Neural cell (in vitro differentiated cells): Measurements from ENCODE around the gene ARHGEF19. TPM values are rescaled to one million over a fixed set of nuclear protein-coding genes. Genes with fewer than 3 reads are reported as not detected.

Experiments used
- H2AFZ ChIP-seq: fragments of 200-600, 300-800 bp; sonication (generic), shearing (Covaris generic); 2 replicates; pipeline ENCODE4 v1.6.0; 2014; ENCODE audit warnings: low read depth, mild to moderate bottlenecking, antibody characterized with exemption, low read length, moderate library complexity
- H3F3A ChIP-seq: fragments of 200-600 bp; shearing (Covaris generic); 2 replicates; pipeline ENCODE4 v1.6.1; 2016; ENCODE audit warnings: mild to moderate bottlenecking, moderate library complexity, mixed read lengths, antibody characterized with exemption, low read length; ENCODE audit not compliant: insufficient read depth, poor library complexity, severe bottlenecking
- H3K27ac ChIP-seq: fragments of 200-600, 300-800 bp; sonication (generic), shearing (Covaris generic); 2 replicates; pipeline ENCODE4 v1.5.1; 2014; ENCODE audit warnings: mild to moderate bottlenecking, low read length, moderate library complexity
- H3K27me3 ChIP-seq: fragments of 300-800, 200-600 bp; sonication (generic), shearing (Covaris generic); 2 replicates; pipeline ENCODE4 v1.6.0; 2014; ENCODE audit warnings: mild to moderate bottlenecking, low read depth, low read length, moderate library complexity; ENCODE audit not compliant: insufficient read depth
- H3K36me3 ChIP-seq: fragments of 300-800, 200-600 bp; sonication (generic), shearing (Covaris generic); 2 replicates; pipeline ENCODE4 v1.5.1; 2014; ENCODE audit warnings: mild to moderate bottlenecking, antibody characterized with exemption, low read length, moderate library complexity; ENCODE audit not compliant: insufficient read depth
- H3K4me2 ChIP-seq: fragments of 300-800, 200-600 bp; sonication (generic), shearing (Covaris generic); 2 replicates; pipeline ENCODE4 v1.6.0; 2014; ENCODE audit warnings: mild to moderate bottlenecking, low read length
- H3K4me3 ChIP-seq: fragments of 300-800, 200-600 bp; sonication (generic), shearing (Covaris generic); 2 replicates; pipeline ENCODE4 v1.5.1; 2014; ENCODE audit warnings: mild to moderate bottlenecking, low read length, moderate library complexity
- H3K79me2 ChIP-seq: fragments of 200-600 bp; shearing (Covaris generic); replicated peaks from 2 replicates; pipeline ENCODE4 v1.6.0; 2014; ENCODE audit warnings: mild to moderate bottlenecking, low read length, moderate library complexity; ENCODE audit not compliant: insufficient read depth
- H3K9ac ChIP-seq: fragments of 300-800, 200-600 bp; sonication (generic), shearing (Covaris generic); 2 replicates; pipeline ENCODE4 v1.6.1; 2016; ENCODE audit warnings: mild to moderate bottlenecking, low read length, mixed read lengths
- H3K9me2 ChIP-seq: fragments of 200-600 bp; shearing (Covaris generic); 2 replicates; pipeline ENCODE4 v1.6.1; 2016; ENCODE audit warnings: mild to moderate bottlenecking, low read length, mixed read lengths; ENCODE audit not compliant: insufficient read depth
- H3K9me3 ChIP-seq: fragments of 200-600, 300-800 bp; sonication (generic), shearing (Covaris generic); 2 replicates; pipeline ENCODE4 v1.6.1; 2016; ENCODE audit warnings: mild to moderate bottlenecking, mixed run types, low read length, moderate library complexity, mixed read lengths
- H4K20me1 ChIP-seq: fragments of 200-600 bp; shearing (Covaris generic); 2 replicates; pipeline ENCODE4 v1.6.1; 2016; ENCODE audit warnings: mild to moderate bottlenecking, mixed run types; ENCODE audit not compliant: insufficient read depth
- EP300 ChIP-seq: fragments of 450-650 bp; conservative IDR thresholded peaks from 2 replicates; pipeline ENCODE4 v1.6.1; 2014; ENCODE audit warnings: antibody characterized with exemption, mild to moderate bottlenecking, moderate library complexity; ENCODE audit not compliant: poor library complexity, severe bottlenecking
- EZH2 ChIP-seq: fragments of 200-600, 300-800 bp; shearing (Covaris generic), sonication (generic); IDR thresholded peaks from 2 replicates; pipeline ENCODE4 v1.6.1; 2014; ENCODE audit warnings: antibody characterized with exemption, low read length, borderline replicate concordance, mild to moderate bottlenecking; ENCODE audit not compliant: insufficient read depth, poor library complexity, severe bottlenecking
- MXI1 ChIP-seq: fragments of 450-650 bp; conservative IDR thresholded peaks from 2 replicates; pipeline ENCODE4 v1.6.1; 2014; ENCODE audit warnings: antibody characterized with exemption, mild to moderate bottlenecking; ENCODE audit not compliant: poor library complexity, severe bottlenecking
- POLR2AphosphoS5 ChIP-seq: IDR thresholded peaks from 2 replicates; pipeline ENCODE4 v1.6.1; 2012
- RAD21 ChIP-seq: fragments of 450-650 bp; conservative IDR thresholded peaks from 2 replicates; pipeline ENCODE4 v1.6.1; 2014; ENCODE audit warnings: antibody characterized with exemption, mild to moderate bottlenecking, moderate library complexity
- SMC3 ChIP-seq: fragments of 450-650 bp; conservative IDR thresholded peaks from 2 replicates; pipeline ENCODE4 v1.6.1; 2014; ENCODE audit warnings: antibody characterized with exemption, mild to moderate bottlenecking, moderate library complexity; ENCODE audit not compliant: poor library complexity
- TAF1 ChIP-seq: IDR thresholded peaks from 2 replicates; pipeline ENCODE4 v1.6.1; 2012; ENCODE audit warnings: low read depth
- polyA plus RNA-seq: library from polyadenylated mRNA; depleted of rRNA; stranded (reverse); fragments of >200 nt; gene quantifications from 2 replicates; pipeline ENCODE4 v1.2.3, GENCODE V29; 2014
- TF ChIP-seq, protein P1 (sequence below): fragments of 450-650 bp; IDR thresholded peaks from 2 replicates; pipeline ENCODE4 v1.5.1; 2014; ENCODE audit warnings: antibody characterized with exemption, mild to moderate bottlenecking, moderate library complexity; ENCODE audit not compliant: poor library complexity, severe bottlenecking
- TF ChIP-seq, protein P2 (sequence below): IDR thresholded peaks from 2 replicates; pipeline ENCODE4 v1.6.1; 2012; ENCODE audit warnings: borderline replicate concordance

The ARHGEF19 gene
- polyA plus RNA-seq, 1 donor from 2014 or later = 0.93 TPM

DNA sequence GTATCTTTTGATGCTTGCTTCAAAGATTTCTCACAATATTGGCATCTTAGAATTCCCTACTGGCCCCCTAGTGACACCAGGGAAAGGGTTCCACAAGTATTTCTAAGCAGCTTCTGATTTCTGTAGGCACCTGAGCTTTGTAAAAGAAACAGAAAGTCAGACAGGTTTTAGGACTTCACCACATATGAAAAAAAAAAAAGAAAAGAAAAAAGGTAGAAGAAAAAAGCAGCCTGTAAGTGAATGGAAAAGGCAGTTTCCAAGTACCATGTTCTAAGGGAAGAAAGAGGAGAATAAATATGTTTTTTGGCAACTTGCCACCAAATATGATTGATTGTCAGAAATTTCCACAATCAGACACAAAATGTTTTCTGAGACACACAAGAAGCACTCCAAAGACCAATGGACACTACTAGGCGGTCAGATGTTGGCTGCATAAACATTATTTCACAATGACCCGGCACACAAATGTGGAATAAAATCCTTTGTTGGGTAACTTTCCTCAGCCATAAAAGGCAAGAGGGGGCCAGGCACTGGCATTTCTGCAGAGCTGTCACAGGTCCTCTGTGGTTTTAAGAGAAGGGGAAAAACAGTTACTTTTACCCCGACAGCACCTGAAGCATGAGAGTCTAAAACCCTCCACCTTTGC is 37.3 kb upstream of the ARHGEF19 start:
- Histone ChIP-seq H3K27me3 (no peaks in the 10 kb centered on the region), H3K36me3 (peaks cover 8% of the 10 kb centered on the region), H3K4me2 (no peak overlapping the region), H3K9ac (no peak overlapping the region), H3K4me3 (no peak overlapping the region), H3K9me3 (no peaks in the 10 kb centered on the region), H3K27ac (no peak overlapping the region), H4K20me1 (no peaks in the 10 kb centered on the region), H3F3A (no peaks in the 10 kb centered on the region), H3K79me2 (no peaks in the 10 kb centered on the region), H3K9me2 (no peaks in the 10 kb centered on the region), H2AFZ (no peak overlapping the region)
- TF ChIP-seq TAF1 (no peak), RAD21 (no peak)

DNA sequence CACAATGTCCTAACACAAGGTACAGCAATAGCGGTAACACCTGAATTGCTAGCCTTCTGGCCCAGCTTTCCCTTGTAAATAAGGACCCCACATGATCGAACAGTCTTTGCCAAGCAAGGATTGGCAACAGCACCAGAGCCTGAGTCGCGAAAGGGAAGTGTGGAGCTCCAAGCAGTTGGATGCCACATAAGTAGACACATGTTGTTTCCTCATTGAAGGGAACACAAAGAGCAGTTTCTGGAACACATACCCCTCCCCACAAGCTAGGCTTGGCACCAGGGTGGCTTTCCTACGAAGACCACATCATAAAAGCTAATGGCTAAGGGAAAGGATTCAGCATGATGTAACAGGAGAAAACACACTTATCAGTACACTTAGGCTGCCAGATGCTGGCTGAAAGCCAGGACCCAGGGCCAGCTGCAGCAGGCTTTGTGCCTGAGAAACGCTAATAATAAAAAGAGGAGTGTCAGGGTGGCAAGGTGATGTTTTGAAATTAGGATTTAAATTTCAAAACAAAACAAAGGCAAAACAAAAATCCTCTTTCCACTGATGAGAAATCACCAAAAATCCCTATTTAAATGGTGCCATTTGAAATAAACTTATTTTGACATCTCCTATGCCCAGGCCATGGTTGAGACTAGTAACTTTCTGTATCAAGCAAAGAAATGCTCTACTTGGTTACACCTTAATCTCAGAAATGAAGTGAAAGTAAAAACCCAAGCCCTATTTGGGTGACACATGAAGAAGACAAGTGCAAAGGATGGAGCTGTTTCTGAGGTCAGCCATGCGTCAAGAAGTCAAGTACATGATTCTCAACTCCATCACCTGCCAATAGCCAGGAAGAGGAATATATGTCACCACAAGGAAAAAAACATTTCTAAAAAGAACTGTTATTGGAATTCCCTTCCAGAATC is 36.4 kb upstream of the ARHGEF19 start:
- Histone ChIP-seq H3K4me3 (no peak overlapping the region), H4K20me1 (no peaks in the 10 kb centered on the region), H3F3A (no peaks in the 10 kb centered on the region), H3K27ac (no peak overlapping the region), H3K79me2 (no peaks in the 10 kb centered on the region), H2AFZ (no peak overlapping the region), H3K9me3 (no peaks in the 10 kb centered on the region), H3K36me3 (peaks cover 5% of the 10 kb centered on the region), H3K9ac (no peak overlapping the region), H3K9me2 (no peaks in the 10 kb centered on the region), H3K4me2 (no peak overlapping the region), H3K27me3 (no peaks in the 10 kb centered on the region)
- TF ChIP-seq RAD21 = no peak
- TF ChIP-seq TAF1 = no peak
- TF ChIP-seq, protein P1, sequence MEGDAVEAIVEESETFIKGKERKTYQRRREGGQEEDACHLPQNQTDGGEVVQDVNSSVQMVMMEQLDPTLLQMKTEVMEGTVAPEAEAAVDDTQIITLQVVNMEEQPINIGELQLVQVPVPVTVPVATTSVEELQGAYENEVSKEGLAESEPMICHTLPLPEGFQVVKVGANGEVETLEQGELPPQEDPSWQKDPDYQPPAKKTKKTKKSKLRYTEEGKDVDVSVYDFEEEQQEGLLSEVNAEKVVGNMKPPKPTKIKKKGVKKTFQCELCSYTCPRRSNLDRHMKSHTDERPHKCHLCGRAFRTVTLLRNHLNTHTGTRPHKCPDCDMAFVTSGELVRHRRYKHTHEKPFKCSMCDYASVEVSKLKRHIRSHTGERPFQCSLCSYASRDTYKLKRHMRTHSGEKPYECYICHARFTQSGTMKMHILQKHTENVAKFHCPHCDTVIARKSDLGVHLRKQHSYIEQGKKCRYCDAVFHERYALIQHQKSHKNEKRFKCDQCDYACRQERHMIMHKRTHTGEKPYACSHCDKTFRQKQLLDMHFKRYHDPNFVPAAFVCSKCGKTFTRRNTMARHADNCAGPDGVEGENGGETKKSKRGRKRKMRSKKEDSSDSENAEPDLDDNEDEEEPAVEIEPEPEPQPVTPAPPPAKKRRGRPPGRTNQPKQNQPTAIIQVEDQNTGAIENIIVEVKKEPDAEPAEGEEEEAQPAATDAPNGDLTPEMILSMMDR = no peak
- no peak for TF ChIP-seq MXI1
- TF ChIP-seq, protein P2, sequence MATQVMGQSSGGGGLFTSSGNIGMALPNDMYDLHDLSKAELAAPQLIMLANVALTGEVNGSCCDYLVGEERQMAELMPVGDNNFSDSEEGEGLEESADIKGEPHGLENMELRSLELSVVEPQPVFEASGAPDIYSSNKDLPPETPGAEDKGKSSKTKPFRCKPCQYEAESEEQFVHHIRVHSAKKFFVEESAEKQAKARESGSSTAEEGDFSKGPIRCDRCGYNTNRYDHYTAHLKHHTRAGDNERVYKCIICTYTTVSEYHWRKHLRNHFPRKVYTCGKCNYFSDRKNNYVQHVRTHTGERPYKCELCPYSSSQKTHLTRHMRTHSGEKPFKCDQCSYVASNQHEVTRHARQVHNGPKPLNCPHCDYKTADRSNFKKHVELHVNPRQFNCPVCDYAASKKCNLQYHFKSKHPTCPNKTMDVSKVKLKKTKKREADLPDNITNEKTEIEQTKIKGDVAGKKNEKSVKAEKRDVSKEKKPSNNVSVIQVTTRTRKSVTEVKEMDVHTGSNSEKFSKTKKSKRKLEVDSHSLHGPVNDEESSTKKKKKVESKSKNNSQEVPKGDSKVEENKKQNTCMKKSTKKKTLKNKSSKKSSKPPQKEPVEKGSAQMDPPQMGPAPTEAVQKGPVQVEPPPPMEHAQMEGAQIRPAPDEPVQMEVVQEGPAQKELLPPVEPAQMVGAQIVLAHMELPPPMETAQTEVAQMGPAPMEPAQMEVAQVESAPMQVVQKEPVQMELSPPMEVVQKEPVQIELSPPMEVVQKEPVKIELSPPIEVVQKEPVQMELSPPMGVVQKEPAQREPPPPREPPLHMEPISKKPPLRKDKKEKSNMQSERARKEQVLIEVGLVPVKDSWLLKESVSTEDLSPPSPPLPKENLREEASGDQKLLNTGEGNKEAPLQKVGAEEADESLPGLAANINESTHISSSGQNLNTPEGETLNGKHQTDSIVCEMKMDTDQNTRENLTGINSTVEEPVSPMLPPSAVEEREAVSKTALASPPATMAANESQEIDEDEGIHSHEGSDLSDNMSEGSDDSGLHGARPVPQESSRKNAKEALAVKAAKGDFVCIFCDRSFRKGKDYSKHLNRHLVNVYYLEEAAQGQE = no peak
- TF ChIP-seq POLR2AphosphoS5 = no peak
- no peak for TF ChIP-seq SMC3
- no peak for TF ChIP-seq EP300
- no peak for TF ChIP-seq EZH2
